ENCODE data around the gene CORT. TPM values are rescaled to one million over a fixed set of nuclear protein-coding genes. Genes with fewer than 3 reads are reported as not detected.

The CORT gene
- total RNA-seq, 1 donor from 2014 or later: not detected

GRCh38 chr1:10489291-10490055 lies 39.6 kb downstream of the CORT start:
- intact Hi-C loops (cut with DNase I): loop anchor here (5.0 to 10.0 kb wide), 2 partner anchors 115 to 1153 kb away; no protein-coding TSS in a partner anchor
- Histone ChIP-seq H3K4me3 (no peak overlapping the region), H3K4me1 (no peaks in the 10 kb centered on the region), H3K27ac (no peak overlapping the region), H3K9me3 (no peaks in the 10 kb centered on the region), H3K36me3 (no peaks in the 10 kb centered on the region), H3K27me3 (no peaks in the 10 kb centered on the region)
- TF ChIP-seq, protein P1, sequence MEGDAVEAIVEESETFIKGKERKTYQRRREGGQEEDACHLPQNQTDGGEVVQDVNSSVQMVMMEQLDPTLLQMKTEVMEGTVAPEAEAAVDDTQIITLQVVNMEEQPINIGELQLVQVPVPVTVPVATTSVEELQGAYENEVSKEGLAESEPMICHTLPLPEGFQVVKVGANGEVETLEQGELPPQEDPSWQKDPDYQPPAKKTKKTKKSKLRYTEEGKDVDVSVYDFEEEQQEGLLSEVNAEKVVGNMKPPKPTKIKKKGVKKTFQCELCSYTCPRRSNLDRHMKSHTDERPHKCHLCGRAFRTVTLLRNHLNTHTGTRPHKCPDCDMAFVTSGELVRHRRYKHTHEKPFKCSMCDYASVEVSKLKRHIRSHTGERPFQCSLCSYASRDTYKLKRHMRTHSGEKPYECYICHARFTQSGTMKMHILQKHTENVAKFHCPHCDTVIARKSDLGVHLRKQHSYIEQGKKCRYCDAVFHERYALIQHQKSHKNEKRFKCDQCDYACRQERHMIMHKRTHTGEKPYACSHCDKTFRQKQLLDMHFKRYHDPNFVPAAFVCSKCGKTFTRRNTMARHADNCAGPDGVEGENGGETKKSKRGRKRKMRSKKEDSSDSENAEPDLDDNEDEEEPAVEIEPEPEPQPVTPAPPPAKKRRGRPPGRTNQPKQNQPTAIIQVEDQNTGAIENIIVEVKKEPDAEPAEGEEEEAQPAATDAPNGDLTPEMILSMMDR (IDR thresholded peaks at IDR 0.05): no peak
- no peak for DNase-seq (ENCODE audit: low spot score in 2 of 2)

GRCh38 chr1:10490286-10490970 lies 40.6 kb downstream of the CORT start:
- intact Hi-C loops (cut with DNase I): loop anchor here (5.0 to 10.0 kb wide), 2 partner anchors 116 to 1152 kb away; no protein-coding TSS in a partner anchor

GRCh38 chr1:10494418-10494753 lies 44.6 kb downstream of the CORT start:
- intact Hi-C loops (cut with DNase I): loop anchor here (5.0 to 10.0 kb wide), 2 partner anchors 120 to 1148 kb away; no protein-coding TSS in a partner anchor
- H3K4me3 ChIP-seq: no peak overlapping the region
- TF ChIP-seq, protein P1 (IDR thresholded peaks at IDR 0.05): no peak

More at GRCh38 chr1:10490286-10490970, 40.6 kb downstream of the CORT start:
- H3K27me3 ChIP-seq: no peaks in the 10 kb centered on the region
- TF ChIP-seq, protein P1 (IDR thresholded peaks at IDR 0.05): no peak
- DNase-seq (ENCODE audit: low spot score in 2 of 2): no peak
- no peak overlapping the region for H3K27ac ChIP-seq
- no peaks in the 10 kb centered on the region for H3K9me3 ChIP-seq
- peaks cover 2 to 7% of the 10 kb centered on the region in 2 donors for H3K4me1 ChIP-seq
- H3K36me3 ChIP-seq: no peaks in the 10 kb centered on the region
- no peak overlapping the region for H3K4me3 ChIP-seq

GRCh38 chr1:10494754-10495474 lies 45.1 kb downstream of the CORT start:
- peak overlapping the region; percentile 18 to 47 for H3K4me3 ChIP-seq
- H3K36me3 ChIP-seq: peaks cover 0 to 6% of the 10 kb centered on the region in 2 donors
- H3K27me3 ChIP-seq: no peaks in the 10 kb centered on the region
- peaks cover 3 to 7% of the 10 kb centered on the region in 2 donors for H3K4me1 ChIP-seq
- intact Hi-C loops (cut with DNase I): loop anchor here (1.0 to 10.0 kb wide), 4 partner anchors 65 to 1147 kb away; partner anchors contain the start of gene CENPS
- TF ChIP-seq, protein P1 (IDR thresholded peaks at IDR 0.05): peak; percentile 85 to 93 (median 90)
- DNase-seq (ENCODE audit: low spot score in 2 of 2): peak in 1 of 2 donors; percentile 84
- H3K27ac ChIP-seq: no peak overlapping the region
- H3K9me3 ChIP-seq: no peaks in the 10 kb centered on the region

More at GRCh38 chr1:10494418-10494753, 44.6 kb downstream of the CORT start:
- Histone ChIP-seq H3K4me1 (peaks cover 3 to 7% of the 10 kb centered on the region in 2 donors), H3K27ac (no peak overlapping the region), H3K27me3 (no peaks in the 10 kb centered on the region), H3K9me3 (no peaks in the 10 kb centered on the region), H3K36me3 (peaks cover 0 to 6% of the 10 kb centered on the region in 2 donors)
- no peak for DNase-seq (ENCODE audit: low spot score in 2 of 2)

GRCh38 chr1:10495475-10495817 lies 45.6 kb downstream of the CORT start:
- Histone ChIP-seq H3K9me3 (no peaks in the 10 kb centered on the region), H3K4me1 (peaks cover 3 to 7% of the 10 kb centered on the region in 2 donors), H3K36me3 (peaks cover 0 to 6% of the 10 kb centered on the region in 2 donors), H3K27ac (no peak overlapping the region), H3K4me3 (peak overlapping the region in 1 of 2 donors; percentile 47), H3K27me3 (no peaks in the 10 kb centered on the region)
- DNase-seq (ENCODE audit: low spot score in 2 of 2): no peak
- TF ChIP-seq, protein P1 (IDR thresholded peaks at IDR 0.05): no peak
- intact Hi-C loops (cut with DNase I): loop anchor here (1.0 to 10.0 kb wide), 3 partner anchors 65 to 372 kb away; partner anchors contain the start of gene CENPS
